Vagina (tissue), 2 donors: ENCODE measurements around the gene IL23R.

Source experiments
- CTCF ChIP-seq, 3 experiments: fragments of 450-650 bp in 2 of 3; fragments of 200-600 bp in 1 of 3; sonication (generic) in 1 of 3; IDR thresholded peaks; one replicate each; pipeline ENCODE4 v1.5.1; 2017 to 2019; ENCODE audit warnings: antibody characterized with exemption in 3 of 3, mild to moderate bottlenecking in 2 of 3, moderate library complexity in 2 of 3
- POLR2A ChIP-seq, 2 donors: fragments of 450-650 bp; IDR thresholded peaks; one replicate each; pipeline ENCODE4 v1.6.1; 2017; ENCODE audit warnings: antibody characterized with exemption in 2 of 2, mild to moderate bottlenecking in 2 of 2, moderate library complexity in 2 of 2

- TF ChIP-seq POLR2A (IDR thresholded peaks at IDR 0.05): no peak
- TF ChIP-seq CTCF (IDR thresholded peaks at IDR 0.05): no peak
These were observed 51.7 kb downstream of the IL23R start for GRCh38 chr1:67217938-67218337.
